Activated CD4-positive, CD25-positive, alpha-beta regulatory T cell (primary cell): ENCODE data around the gene EPHA3.

Experiments
- DNase-seq, 4 experiments: peaks; one replicate each; lab custom pipeline; 2025; lab: John Stamatoyannopoulos, UW

EPHA3 gene

GRCh38 chr3:89145995-89146394 is 38.6 kb downstream of the EPHA3 start:
- DNase-seq, result no peak

GRCh38 chr3:89154416-89154815 is 47.0 kb downstream of the EPHA3 start:
- no peak for DNase-seq

GRCh38 chr3:89155811-89156210 is 48.4 kb downstream of the EPHA3 start:
- no peak for DNase-seq

GRCh38 chr3:89157575-89157974 is 50.2 kb downstream of the EPHA3 start:
- DNase-seq, result no peak

- DNase-seq, result no peak
These were observed 52.2 kb downstream of the EPHA3 start for GRCh38 chr3:89159605-89160004.

- no peak for DNase-seq
These were observed 57.4 kb downstream of the EPHA3 start for GRCh38 chr3:89164774-89165173.

GRCh38 chr3:89165636-89166263 is 58.3 kb downstream of the EPHA3 start:
- no peak for DNase-seq

- no peak for DNase-seq
These were observed 64.5 kb downstream of the EPHA3 start for GRCh38 chr3:89171687-89172545.

GRCh38 chr3:89173546-89173945 is 66.1 kb downstream of the EPHA3 start:
- no peak for DNase-seq

GRCh38 chr3:89179355-89180001 is 72.1 kb downstream of the EPHA3 start:
- no peak for DNase-seq

- DNase-seq, result no peak
These were observed 72.9 kb downstream of the EPHA3 start for GRCh38 chr3:89180334-89180733.

- no peak for DNase-seq
These were observed 74.6 kb downstream of the EPHA3 start for GRCh38 chr3:89182056-89182455.

- DNase-seq, result no peak
These were observed 77.0 kb downstream of the EPHA3 start for GRCh38 chr3:89184151-89184995.

GRCh38 chr3:89186456-89186855 is 79.0 kb downstream of the EPHA3 start:
- DNase-seq, result no peak

GRCh38 chr3:89198591-89198990 is 91.2 kb downstream of the EPHA3 start:
- no peak for DNase-seq

GRCh38 chr3:89212619-89213018 is 105.2 kb downstream of the EPHA3 start:
- DNase-seq, result no peak

- no peak for DNase-seq
These were observed 108.8 kb downstream of the EPHA3 start for GRCh38 chr3:89216016-89216739.

- no peak for DNase-seq
These were observed 109.8 kb downstream of the EPHA3 start for GRCh38 chr3:89217148-89217685.

GRCh38 chr3:89221924-89222323 is 114.5 kb downstream of the EPHA3 start:
- DNase-seq, result no peak

GRCh38 chr3:89223188-89223587 is 115.8 kb downstream of the EPHA3 start:
- no peak for DNase-seq

- no peak for DNase-seq
These were observed 119.8 kb downstream of the EPHA3 start for GRCh38 chr3:89227218-89227617.
